Activated T-cell treated with anti-CD3 and anti-CD28 coated beads, Interleukin-2, amount 50 U/mL, for 48 hours (primary cell): ENCODE results near the gene TENT5C.

Experiments used
- DNase-seq, 2 experiments: peaks; one replicate each; pipeline ENCODE4 v3.0.0-alpha.2; 2020

Gene TENT5C

DNA sequence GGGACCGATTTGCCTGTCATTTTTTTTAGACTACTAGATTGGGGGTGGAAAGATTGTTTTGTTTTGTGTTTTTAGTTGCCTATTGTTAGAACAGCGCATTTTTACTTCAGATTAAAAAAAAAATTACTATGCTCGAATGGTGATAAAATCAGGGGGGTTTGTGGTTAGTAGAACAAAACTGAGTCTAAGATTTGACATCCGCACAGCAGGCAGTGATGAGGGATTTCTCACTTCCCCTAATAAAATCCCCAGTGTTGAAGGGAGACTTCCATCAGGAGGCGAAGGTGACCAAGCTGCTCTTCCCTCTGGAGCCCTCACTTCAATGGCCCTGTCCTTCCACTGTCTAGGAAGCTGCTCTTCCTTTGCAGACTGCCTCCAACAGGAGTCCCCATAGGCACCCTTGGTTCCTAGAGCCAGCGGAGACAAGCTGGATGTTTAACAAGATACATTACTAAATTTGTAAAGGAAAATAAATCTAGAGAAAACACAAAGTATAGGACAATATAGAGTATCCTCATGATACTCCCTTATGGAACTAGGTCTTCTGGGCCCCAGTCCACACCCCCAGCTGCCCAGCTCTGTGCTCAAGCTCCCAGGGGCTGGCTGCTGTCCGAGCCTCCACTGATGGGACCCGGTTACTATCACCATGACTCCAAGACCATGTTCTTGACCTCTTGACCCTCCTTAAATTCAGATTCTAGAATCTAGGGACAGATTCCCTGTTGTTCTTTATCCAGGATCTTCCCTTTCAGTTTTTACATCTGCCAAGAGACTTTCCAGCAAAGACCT lies 31.0 kb downstream of the TENT5C start:
- no peak for DNase-seq

DNA sequence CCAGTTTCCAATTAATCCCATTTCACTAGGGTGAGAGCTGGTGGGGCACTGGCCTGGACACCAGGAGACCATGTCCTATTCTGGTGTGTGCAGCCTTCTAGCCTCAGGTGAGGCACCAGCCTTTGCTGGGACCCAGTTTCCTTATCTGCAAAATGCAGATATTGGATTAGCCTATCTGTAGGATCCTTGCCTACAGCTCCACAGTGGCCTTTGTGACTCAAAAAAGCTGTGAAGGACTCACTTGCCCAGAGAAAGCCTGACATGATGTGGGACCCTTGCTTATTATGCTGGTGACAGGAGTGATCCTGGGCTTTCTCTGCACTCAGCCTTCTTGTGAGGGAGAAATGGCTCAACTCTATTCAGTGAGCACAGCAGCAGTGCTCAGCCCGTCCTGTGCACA lies 32.3 kb downstream of the TENT5C start:
- no peak for DNase-seq

DNA sequence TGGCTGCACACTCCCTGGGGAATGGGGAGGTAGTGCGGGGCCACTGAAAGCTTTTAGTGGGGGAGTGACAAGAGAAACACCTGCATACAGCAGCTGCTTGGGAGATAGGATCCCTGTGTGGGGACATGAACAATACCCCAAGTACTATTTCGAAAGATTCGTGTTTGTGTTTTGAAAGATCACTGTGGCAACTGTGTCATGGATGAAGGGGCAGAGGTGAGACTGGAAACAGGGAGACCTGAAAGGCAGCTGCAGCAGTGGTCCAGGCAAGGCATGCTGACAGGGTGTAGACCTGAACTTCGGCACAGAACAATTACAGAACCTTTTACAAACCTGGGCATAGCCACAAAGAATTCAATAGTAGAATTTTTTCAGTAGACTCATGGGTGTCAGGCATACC lies 32.9 kb downstream of the TENT5C start:
- peak in 1 of 2 experiments; percentile 12 for DNase-seq

GRCh38 chr1:117639741-117640140 lies 33.9 kb downstream of the TENT5C start:
- no peak for DNase-seq

DNA sequence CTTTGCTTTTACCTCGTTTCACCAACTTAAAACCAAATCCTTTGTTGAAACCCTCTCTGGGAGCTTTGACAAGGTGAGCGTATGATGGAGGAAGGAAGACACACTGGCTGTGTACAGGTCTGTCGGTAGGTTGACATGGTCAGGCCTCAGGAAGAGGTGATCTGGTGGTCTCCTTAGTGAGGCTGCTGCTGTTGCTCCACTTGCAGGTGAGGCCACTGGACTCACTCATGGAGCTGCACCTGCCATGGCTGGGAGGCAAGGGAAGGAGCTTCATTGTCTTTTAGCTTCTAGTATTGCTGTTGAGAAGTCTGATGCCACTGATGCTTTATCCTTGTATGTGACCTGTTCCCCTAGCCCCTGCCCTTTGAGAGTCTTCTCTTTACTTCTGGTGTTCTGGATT lies 35.7 kb downstream of the TENT5C start:
- peak in 1 of 2 experiments; percentile 9 for DNase-seq

DNA sequence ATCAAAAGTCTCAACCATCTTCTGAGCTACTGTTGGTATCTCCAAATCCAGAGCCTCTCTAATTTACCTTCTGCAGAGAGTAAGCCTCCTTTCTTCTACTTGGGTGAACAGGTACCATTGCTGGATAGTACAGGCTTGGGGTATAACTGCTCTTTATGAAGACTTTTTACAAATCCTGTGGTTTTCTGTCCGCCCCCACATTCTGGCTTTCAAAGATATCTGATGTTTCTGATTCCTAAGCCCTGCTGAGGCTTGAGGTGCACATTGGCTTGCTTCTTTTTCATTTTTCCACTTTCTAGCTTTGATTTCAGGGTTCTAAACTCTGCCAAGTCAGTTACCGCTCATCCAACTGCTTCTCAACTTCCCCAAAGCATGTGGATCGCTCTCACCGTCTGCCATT lies 37.1 kb downstream of the TENT5C start:
- peak in 1 of 2 experiments; percentile 36 for DNase-seq

DNA sequence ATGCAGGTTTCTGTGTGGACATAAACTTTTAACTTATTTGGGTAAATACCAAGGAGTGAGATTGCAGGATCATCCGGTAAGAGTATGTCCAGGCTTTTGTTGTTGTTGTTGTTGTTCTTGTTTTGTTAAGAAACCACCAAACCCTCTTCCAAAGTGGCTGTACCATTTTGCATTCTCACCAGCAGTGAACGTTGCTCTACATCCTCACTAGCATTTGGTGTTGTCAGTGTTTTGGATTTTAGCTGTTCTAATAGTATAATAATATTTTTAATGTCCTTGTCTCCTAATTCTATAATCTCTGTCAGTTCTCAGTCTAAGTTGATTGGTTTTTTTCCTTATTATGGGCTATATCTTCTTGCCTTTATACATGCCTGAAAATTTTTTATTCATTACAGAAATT lies 37.8 kb downstream of the TENT5C start:
- DNase-seq = no peak

DNA sequence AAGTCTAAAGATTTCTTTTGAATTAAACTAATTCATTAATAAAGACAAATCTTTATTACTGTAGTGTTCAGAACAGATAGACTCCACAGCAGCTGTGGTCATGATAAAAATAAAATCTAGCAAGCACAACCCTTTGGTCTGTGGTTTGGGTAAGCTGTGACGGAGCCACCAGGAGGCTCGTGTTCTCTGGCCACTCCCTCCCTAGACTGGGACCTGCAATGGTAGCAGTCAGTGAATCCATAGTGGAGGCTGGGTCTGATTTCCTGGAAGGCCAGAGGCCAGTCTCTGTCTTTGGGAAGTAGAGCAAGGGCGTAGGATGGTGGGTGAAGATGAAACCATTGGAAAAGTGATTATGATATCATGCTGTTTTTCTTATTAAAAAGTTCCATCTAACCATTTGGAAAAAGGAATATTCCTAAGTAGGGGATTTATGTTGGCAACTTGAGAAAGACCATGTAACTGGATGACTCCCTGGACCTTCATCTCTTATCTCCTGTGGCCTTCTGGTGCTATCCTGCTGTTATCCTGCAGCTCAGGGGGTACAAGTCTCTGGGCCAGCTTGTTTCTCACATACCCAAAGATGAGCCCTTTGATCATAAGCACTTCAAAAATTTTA lies 39.0 kb downstream of the TENT5C start:
- no peak for DNase-seq

DNA sequence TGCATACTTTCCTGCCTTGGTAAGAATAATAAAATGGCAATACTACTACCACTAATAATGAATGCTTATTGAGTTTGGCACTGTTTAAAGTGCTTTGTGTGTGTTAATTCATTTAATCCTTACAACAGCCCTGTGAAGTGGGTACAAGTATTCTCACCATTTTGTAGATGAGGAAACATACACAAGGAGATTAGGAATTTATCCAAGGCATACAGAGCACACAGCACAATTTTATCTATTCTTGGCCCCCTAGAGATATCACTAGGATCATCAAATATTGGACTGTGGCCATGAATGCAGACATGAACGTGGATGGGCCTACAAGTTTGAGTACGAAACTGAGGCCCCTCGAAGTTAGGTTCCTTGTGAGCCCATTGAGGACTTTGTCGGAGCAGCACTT lies 39.5 kb downstream of the TENT5C start:
- no peak for DNase-seq

- no peak for DNase-seq
Measured at GRCh38 chr1:117646007-117646811, 40.4 kb downstream of the TENT5C start.

- no peak for DNase-seq
Measured at GRCh38 chr1:117646956-117647355, 41.1 kb downstream of the TENT5C start.

GRCh38 chr1:117648015-117648414 lies 42.2 kb downstream of the TENT5C start:
- no peak for DNase-seq

DNA sequence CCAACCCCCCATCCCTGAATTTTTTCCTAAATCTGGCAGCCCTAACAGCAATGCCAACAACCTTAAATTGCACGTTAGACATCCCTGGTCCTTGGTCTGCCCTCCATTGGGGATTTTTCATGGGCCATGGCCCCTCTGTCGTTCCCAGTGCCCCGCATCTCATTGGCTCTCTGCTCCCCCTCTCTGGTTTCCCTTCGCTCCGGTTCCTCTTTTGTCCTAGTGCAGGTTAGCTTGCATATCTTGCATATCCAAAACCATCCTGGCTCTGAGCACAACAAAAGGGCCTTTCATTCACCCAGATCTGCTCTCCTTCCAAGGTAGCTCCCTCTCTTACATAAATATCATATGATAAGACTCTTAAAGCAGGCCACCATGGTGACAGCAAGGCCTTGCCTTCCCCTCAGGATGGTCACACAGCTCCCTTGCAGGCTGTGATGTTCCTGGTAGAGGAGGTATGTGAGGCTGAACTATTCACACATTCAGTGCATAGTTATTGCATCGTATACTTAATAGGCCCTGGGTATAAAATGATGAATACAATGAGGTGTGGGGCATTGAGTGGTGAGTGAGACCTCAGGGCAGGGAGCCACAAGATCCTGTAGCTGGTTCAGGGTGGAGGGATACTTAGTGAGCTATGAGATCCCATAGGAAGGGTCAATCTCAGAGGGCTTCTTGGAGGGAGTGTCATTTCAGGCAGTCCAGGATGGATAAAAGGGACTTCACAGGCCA lies 45.2 kb downstream of the TENT5C start:
- no peak for DNase-seq

DNA sequence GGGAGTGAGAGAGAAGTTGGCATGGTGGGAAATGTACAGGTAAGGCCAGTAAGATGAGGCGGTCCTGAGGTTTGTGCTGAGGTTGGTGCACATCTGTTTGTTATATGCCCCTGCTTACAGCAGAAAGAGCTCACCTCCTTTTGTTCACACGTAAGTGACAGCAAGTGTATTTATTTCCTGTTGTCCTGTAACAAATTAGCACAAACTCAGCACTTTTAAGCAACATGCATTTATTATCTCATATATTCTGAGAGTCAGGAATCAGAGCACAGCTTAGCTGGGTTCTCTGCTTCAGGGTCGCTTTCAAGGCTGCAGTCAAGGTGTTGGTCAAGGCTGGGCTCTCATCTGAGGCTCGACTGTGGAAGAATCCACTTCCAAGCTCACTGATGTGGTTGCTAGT lies 45.8 kb downstream of the TENT5C start:
- DNase-seq = no peak

DNA sequence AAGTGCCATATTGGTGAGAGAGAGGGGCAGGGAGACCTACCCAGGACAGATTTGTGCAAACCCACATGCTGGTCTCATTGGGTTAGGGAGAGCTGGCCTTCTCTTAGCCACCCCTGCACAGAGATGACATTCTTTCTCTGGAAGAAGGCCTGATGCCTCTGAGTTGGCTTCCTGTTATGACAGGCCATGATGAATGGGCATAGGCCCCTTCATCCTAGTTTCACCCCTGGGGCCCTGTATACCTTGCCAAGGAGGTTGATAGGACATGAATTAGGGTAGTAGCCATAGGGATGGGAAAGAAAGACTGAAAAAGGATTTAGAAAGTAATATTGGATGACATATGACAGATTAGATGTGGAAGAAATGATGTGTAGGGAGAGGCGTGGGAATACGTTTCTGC lies 46.6 kb downstream of the TENT5C start:
- no peak for DNase-seq

GRCh38 chr1:117653195-117653594 lies 47.3 kb downstream of the TENT5C start:
- DNase-seq = no peak

DNA sequence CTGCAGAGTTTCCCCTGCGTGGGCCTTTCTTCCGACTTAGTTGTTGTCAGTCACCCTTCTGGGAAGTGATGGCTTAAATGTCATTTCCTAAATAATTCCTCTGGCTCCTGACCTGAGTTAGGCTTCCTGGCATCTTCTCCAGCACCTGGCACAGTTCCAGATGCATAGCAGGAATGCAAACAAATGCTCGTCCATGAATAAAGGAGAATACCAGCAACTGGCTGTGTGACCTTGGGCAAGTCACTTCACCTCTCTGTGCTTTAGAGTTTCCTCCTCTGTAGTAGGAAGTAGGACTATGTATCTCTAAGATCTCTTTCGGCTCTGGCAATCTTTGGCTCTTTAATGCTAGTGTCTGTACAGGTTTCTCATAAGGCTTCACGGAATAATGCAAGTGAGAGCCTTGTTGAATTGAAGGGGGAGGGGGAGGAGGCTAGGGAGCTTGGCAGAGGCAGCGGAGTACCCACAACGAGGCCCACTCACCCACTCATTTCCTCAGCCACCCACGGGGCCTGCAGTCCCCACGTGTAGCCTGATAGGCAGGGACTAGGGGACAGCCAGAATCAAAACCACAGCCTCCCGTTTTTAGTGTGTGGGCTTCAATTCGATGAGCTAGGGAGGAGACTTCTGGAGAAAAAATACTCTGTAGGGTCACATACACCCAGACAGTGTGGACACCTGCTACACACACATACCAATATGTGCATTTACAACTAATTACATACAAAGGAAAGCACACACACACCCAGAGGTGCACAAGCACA lies 48.1 kb downstream of the TENT5C start:
- DNase-seq = peak in 1 of 2 experiments; percentile 68

DNA sequence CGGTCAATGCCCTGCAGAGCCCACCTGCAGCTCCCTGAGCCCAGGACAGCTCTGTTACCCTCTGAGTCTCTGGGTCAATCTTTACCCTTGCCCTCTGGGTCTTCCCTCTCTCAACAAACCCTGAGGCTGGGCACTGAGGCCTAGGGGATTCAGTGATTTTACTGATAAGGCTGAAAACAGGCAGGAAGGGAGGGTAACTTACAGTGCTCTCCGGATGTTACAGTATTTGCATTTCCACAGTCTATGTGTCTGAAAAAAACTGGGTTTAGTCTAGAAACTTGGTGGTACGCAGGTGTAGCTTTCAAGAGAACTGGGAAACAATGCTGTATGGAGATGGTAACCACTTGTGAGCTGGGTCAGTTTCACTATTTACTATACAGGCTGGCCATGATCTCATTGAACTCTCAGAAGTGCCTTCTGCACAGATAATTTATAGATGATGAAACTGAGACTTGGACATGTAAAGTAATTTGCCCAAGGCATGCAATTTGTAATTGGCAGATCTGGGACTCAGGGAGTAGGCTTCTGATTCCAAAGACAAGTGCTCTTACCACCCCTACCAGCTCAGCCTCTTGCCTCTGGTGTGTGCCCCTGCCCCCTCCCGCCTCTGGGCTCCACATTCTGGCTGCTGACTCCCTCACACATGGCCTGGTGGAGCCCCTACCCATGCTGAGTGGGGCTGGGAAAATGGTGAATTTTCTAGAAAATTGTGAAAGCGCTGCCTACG lies 48.8 kb downstream of the TENT5C start:
- peak; percentile 33 to 41 for DNase-seq

GRCh38 chr1:117655220-117655577 lies 49.4 kb downstream of the TENT5C start:
- DNase-seq = peak in 1 of 2 experiments; percentile 33

- peak; percentile 82 to 85 for DNase-seq
Measured at GRCh38 chr1:117656202-117656641, 50.4 kb downstream of the TENT5C start.

DNA sequence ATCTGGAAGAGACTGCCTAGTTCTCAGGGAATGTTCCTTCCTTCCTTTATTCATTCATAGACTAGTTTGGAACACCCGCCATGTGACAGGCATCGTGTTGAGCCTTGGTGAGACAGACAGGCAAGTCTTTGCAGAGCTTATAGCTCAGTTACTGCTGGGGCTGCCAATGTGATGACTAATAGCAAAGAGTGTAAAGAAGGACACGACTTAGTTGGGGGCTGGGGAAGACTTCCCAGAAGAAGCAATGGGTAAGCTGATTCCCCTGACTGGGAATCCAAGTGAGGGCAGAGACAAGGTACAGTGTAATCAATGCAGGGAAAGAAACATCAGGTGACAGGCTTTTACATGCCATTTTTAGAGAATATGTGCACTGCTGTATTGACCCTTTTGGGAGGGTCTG lies 51.2 kb downstream of the TENT5C start:
- peak; percentile 39 to 44 for DNase-seq
